Coronary artery (tissue), 2 donors: ENCODE results near the gene C1QTNF6.

ENCODE experiments used
- DNase-seq: peaks from one replicate; pipeline ENCODE4 v3.0.0-alpha.2; 2017; ENCODE audit warnings: low spot score
- H3K27ac ChIP-seq, 2 donors: fragments of 200-600 bp; sonication (generic); one replicate each; pipeline ENCODE4 v1.5.1; 2016 to 2019
- H3K4me3 ChIP-seq: fragments of 200-600 bp; sonication (generic); 2 replicates; pipeline ENCODE4 v1.5.1; 2016; ENCODE audit warnings: mild to moderate bottlenecking, moderate library complexity
- TF ChIP-seq, protein P1 (sequence below): fragments of 200-600 bp; sonication (generic); IDR thresholded peaks from one replicate; pipeline ENCODE4 v1.5.1; 2019; ENCODE audit warnings: antibody characterized with exemption

Gene C1QTNF6

GRCh38 chr22:37208401-37209139 is 20.5 kb upstream of the C1QTNF6 start:
- DNase-seq = no peak
- Histone ChIP-seq H3K4me3 (no peak overlapping the region), H3K27ac (no peak overlapping the region)
- TF ChIP-seq, protein P1, sequence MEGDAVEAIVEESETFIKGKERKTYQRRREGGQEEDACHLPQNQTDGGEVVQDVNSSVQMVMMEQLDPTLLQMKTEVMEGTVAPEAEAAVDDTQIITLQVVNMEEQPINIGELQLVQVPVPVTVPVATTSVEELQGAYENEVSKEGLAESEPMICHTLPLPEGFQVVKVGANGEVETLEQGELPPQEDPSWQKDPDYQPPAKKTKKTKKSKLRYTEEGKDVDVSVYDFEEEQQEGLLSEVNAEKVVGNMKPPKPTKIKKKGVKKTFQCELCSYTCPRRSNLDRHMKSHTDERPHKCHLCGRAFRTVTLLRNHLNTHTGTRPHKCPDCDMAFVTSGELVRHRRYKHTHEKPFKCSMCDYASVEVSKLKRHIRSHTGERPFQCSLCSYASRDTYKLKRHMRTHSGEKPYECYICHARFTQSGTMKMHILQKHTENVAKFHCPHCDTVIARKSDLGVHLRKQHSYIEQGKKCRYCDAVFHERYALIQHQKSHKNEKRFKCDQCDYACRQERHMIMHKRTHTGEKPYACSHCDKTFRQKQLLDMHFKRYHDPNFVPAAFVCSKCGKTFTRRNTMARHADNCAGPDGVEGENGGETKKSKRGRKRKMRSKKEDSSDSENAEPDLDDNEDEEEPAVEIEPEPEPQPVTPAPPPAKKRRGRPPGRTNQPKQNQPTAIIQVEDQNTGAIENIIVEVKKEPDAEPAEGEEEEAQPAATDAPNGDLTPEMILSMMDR = no peak

DNA sequence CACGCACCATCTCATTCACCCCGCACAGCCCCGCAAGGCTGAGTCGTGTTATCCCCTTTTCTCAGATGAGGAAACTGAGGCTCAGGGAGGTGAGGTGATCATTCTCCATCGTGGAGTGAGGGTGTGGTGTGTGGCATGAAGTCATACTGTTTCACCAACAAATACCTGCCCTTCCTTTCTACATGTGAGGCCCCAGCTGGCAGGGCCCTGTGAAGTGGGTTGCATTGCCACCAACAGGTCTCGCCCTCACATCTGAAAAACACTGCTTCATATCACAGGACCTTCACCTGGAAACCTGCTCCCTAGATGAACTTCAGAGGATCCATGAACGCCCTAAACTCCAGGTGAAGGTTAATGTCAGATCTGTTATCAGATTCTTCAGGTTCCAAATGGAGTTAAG is 19.9 kb upstream of the C1QTNF6 start:
- no peak for DNase-seq
- H3K4me3 ChIP-seq = no peak overlapping the region
- H3K27ac ChIP-seq = no peak overlapping the region
- TF ChIP-seq, protein P1 = no peak

GRCh38 chr22:37206841-37207821 is 19.1 kb upstream of the C1QTNF6 start:
- TF ChIP-seq, protein P1 = no peak
- H3K4me3 ChIP-seq = no peak overlapping the region
- DNase-seq = no peak
- H3K27ac ChIP-seq = no peak overlapping the region

GRCh38 chr22:37206118-37206840 is 18.2 kb upstream of the C1QTNF6 start:
- DNase-seq = no peak
- TF ChIP-seq, protein P1 = no peak
- Histone ChIP-seq H3K27ac (no peak overlapping the region), H3K4me3 (no peak overlapping the region)

DNA sequence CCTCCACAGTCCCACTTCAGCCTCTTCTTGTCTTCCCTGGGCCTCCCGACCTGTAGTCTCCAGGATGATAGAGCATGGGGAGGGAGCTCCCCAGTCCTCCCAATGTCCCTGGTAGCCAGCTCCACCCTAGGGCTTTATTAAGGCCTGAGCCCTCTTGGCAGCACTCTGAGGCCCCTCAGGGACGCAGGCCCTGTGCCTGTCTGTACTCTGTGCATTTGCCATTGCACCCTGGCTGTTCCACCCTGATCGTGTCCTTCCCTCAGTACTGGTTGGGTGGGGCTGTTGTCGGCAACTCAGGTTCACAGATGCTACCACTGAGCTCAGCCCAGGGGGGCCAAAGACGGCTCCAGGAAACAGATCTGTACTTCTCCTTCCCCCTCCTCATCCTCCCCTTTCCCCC is 17.0 kb upstream of the C1QTNF6 start:
- Histone ChIP-seq H3K4me3 (no peak overlapping the region), H3K27ac (no peak overlapping the region)
- DNase-seq = no peak
- TF ChIP-seq, protein P1 = no peak

DNA sequence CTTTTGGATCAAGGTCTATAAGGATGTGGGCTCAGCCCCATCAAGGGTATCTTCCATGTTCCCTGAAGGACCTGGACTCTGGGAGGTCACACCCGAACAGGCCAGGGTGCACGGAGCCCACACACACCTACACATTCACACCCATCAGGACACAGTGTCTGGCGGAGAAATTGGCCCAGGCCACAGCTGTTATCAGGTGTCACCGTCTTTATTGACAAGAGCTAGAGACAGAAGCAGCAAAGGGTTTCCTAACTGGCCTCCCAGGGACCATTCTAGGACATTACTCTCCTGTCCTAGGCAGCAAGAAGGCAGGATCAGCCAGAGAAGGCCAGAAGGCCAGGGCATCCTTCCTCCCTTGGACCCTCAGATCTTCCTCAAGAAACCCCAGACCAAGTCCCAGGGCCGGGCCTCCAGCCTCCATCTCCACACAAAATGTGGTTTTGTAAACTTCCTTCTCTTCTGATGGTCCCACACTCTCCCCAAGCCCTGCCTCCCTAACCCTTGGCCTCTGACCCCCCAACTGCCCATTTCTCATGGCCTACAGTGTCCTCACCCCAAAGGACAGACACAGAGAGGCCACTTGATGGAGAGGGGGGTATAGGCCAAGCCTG is 16.1 kb upstream of the C1QTNF6 start:
- Histone ChIP-seq H3K4me3 (no peak overlapping the region), H3K27ac (no peak overlapping the region)
- no peak for DNase-seq
- TF ChIP-seq, protein P1 = no peak
